HG03521 (cell line): ENCODE results near the gene FOXK2.

Source experiments
- ATAC-seq: cut with Tn5 transposase; IDR thresholded peaks from one replicate; pipeline ENCODE4 v1.9.1; 2021; ENCODE audit warnings: mild to moderate bottlenecking, moderate library complexity; ENCODE audit not compliant: unreplicated experiment

The FOXK2 gene

GRCh38 chr17:82602487-82602886, 83.0 kb downstream of the FOXK2 start:
- no peak for ATAC-seq

DNA sequence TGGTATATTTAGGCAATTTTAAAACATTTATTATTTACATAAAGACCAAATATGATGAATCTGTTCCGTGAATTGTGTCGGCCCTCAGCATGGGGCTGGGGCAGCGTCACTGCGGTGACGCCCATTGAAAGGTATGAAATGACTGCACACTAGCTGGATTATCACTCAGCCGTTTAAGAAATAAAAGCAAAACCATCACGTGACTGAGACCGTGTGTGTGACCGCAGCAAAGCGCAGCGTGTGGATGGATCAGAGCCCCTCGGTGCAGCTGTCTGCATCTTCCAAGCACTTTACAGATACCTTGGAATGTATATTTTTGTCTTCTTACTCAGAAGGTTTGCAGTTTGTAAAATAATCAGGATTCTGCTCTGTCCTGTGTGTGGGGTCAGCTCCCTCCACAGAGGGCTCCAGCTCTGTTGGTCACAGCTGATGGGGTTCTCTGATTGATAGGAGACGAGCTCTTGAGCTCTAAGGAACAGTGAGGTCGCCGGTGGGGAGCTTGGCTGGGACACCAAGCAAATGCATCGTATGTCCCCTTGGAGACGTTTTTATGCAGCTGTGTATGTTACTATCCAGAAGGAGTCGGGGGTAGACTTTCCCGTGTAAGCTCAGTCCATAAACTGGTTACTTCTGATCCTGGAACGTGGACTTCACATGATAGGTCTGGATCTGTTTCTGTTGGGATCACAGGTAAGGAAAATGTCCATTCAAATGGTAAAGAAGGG, 83.6 kb downstream of the FOXK2 start:
- ATAC-seq: no peak

DNA sequence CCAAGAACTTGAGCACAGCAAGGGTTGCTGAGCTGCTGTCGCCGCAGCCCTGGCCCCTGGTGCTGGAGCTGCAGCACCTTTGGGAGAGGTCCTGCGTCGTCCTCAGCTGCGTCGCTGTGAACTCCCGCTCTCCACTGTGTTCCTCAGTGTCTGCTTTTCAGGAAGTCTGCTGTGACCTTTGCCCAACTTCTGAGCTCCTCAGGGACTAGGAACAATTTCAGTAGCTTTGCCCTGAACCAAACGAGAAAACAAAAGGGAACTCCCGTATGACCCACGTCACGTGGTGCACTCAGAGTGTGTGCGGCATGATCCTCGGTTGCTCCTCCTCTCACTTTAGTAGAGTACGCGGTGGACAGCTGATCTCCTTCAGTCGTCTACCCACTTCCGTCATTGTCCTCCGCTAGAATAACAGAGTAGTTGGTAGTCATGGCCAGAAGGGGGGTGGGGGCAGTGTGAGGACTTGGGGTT, 84.5 kb downstream of the FOXK2 start:
- no peak for ATAC-seq

GRCh38 chr17:82604532-82604931, 85.0 kb downstream of the FOXK2 start:
- no peak for ATAC-seq

GRCh38 chr17:82605939-82606600, 86.5 kb downstream of the FOXK2 start:
- ATAC-seq: no peak

DNA sequence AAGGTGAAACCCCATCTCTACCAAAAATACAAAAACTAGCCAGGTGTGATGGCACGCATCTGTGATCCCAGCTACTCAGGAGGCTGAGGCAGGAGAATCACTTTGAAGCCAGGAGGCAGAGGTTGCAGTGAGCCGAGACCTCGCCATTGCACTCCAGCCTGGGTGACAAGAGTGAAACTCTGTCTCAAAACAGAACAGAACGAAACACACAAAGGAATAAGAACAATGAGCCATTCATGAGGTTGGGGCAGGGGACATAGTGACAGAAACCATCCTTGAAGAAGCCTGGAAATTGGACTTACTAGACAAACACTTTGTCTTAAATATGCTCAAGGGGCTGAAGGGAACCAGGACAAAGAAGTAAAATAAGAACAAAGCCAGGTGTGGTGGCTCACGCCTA, 89.3 kb downstream of the FOXK2 start:
- ATAC-seq: no peak

DNA sequence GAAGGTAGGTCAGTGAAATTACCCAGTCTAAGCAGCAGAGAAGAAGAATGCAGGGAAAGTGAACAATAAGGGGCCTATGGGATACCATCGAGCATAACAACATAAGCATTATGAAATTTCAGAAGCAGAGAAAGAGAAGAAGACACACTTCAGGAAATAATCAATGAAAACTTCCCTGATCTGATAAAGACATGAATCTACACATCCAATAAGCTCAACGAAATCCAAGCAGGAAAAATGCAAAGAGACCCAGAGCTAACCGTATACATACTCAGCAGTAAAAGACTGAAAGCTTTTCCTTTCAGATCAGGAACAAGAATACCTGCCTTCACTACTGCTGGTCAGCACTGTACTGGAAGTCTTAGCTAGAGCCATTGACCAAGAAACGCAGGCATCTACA, 90.1 kb downstream of the FOXK2 start:
- no peak for ATAC-seq

DNA sequence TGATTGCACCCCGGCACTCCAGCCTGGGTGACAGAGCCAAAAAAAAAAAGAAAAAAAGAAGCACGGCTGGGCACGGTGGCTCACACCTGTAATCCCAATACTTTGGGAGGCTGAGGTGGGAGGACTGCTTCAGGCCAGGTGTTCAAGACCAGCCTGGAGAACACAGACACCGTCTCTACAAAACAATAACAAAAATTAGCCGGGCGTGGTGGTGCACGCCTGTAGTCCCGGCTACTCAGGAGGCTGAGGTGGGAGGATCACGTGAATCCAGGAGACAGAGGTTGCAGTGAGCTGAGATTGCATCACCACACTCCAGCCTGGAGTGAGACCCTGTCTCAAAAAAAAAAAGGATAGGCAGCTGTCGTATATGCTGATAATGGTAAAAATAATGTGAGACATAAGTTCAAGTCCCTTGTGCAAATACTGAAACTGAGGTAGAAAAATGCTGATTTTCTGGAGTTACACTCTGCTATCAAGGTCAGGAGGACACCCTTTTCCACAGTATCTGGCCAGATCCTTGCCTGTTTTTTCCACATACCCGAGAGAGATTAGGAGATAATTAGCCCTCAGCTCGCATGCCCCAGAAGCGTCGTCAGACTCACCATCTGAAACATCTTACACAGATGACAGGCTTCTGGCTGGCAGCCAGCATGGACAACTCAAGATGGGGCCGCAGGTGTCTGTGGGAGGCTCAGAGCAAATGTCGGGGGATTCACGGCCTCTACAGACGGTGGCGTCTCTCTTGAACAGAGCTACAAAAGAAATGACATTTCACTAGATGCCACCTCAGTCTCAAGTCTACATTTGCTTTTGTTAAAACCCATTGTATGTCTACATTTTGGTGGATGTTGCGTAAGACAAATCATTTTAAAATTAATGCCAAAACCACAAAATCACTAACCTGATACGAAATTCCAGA, 91.9 kb downstream of the FOXK2 start:
- no peak for ATAC-seq

- ATAC-seq: no peak
Measured at GRCh38 chr17:82613283-82614094, 94.0 kb downstream of the FOXK2 start.

DNA sequence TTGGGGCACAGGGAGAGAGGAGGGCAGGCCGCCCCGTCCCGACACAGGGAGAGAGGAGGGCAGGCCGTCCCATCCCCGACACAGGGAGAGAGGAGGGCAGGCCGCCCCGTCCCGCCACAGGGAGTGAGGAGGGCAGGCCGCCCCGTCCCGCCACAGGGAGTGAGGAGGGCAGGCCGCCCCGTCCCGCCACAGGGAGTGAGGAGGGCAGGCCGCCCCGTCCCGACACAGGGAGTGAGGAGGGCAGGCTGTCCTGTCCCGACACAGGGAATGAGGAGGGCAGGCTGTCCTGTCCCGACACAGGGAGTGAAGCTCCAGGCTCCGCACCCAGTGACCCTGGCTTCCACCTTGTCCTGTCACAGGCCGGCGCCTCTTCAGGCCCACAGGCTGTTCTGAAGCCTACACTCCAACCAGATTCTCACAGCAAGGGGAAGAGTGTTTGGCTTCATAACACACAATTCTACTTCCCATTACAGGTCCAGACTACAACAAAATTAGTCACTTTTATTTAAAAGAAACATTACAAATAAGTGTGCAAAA, 94.6 kb downstream of the FOXK2 start:
- ATAC-seq: no peak

DNA sequence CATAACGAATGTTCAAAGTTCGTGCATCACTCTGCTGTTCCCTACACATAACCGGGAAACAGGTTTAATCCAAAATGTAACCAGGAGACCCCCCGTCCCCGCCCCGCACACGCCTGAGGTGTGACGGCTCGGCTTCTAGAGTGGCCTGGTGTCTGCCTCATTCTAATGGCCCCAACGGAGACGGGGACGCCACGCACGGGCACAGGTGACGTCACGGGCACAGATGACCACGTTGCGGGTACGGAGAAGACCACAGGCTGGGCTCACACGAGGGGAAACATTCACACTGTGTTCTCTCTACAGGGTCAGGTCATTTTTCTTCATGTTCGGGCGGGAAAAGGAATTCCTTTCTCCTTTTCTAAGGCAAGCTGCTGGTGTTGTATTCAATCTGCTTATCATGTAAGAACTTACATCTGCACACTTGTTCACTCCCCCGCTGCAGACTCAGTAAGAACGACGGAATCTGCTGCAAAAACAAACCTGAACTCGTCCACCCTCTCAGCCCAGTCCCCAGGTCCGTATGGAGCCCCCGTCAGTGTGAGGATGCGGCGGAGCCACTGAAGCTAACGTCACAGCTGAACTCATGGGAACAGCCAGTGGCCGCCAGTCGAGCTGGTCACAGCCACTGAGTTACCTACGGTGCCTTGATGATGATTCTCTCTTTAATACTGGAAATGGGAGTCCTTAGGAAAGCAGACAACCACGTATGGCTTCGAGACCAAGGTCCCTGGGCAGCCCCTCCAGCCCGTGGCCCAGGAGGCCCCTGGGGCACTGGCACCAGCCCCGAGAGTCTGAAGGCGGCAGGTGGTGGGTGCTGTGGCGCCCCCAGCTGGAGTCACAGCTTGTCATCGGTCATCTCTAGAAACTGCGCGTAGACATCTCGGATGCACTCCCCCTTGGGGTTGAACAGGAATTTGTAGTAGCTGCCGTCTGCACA, 95.8 kb downstream of the FOXK2 start:
- ATAC-seq: no peak

- no peak for ATAC-seq
Measured at GRCh38 chr17:82616021-82616711, 96.6 kb downstream of the FOXK2 start.

DNA sequence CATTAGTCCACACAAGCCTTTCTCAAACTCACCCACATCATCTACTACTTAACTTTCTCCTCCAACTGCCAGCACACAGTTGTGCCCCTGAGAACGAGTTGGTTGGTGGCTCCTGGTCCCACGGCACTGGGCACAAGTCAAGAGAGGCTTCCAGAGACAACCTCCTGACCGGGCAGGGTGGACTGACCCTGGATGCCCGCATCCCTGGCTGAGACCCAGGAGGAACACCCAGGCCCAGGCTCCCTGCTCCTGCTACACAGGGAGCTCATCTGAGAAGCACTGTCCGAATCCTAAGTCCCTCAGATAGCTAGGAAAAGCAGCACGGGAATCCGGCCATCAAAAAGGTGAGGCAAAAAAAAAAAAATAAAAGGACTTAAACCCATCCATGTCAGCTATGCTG, 99.7 kb downstream of the FOXK2 start:
- ATAC-seq: no peak

- ATAC-seq: no peak
Measured at GRCh38 chr17:82619641-82620040, 100.1 kb downstream of the FOXK2 start.

DNA sequence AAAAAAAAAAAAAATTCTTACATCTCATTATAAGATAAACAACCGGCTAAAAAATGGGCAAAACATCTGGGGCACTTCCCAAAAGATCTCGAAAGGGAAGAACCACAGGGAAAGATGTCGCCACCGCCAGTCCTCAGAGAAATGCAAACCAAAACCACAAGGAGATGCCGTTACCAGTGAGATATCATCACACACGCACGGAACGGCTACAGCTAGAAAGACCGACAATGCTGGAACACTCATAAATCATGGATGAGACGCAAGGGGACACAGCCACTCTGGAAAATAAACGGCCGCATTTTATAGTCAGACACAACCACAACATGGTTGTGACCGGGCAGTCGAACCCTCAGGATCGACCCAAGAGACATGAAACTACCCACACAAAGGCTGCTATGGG, 104.2 kb downstream of the FOXK2 start:
- ATAC-seq: no peak

DNA sequence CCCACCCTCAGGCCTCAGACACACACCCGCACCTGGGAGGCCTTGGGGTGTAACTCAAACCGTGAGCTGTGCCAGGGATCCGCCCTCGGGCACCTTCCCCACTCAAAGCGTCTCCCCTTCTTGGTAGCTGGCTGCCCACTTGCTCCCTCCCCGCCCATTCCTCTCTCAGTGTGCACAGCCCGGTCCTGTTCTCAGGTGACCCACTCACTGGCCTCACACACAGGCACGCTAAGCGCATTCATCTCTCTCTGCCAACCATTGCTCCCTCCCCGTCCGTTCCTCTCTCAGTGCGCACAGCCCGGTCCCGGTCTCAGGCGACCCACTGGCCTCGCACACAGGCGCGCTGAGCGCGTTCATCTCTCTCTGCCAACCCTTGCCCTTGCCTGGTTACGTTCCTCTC, 107.9 kb downstream of the FOXK2 start:
- ATAC-seq: no peak

GRCh38 chr17:82629748-82630147, 110.2 kb downstream of the FOXK2 start:
- ATAC-seq: no peak

GRCh38 chr17:82630212-82630611, 110.7 kb downstream of the FOXK2 start:
- ATAC-seq: no peak

DNA sequence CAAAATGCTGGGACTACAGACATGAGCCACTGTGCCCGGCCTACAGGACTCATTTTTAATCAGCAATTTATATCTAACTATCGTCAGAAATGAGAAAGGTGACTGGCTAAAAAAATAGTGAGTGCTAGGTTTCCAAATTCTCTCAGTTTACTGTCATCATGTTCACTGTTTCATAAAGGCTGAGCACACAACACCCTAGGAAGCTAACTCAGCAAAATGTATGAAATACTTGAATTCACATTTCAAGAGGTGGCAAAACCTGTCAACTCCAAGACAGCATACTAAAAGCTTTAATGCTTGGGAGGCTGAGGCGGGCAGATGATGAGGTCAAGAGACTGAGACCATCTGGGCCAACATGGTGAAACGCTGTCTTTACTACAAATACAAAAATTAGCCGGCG, 112.0 kb downstream of the FOXK2 start:
- ATAC-seq: no peak
